Natural killer cell treated with Interleukin-12 subunit alpha and Interleukin-12 subunit beta and Interleukin-15 and Interleukin-18, amount 100 ng/mL, for 72 hours (primary cell): ENCODE measurements around the gene TMUB1. TPM values are rescaled to one million over a fixed set of nuclear protein-coding genes. Genes with fewer than 3 reads are reported as not detected.

Source experiments
- ATAC-seq, 2 donors: fragments of 150-1000 bp; cut with Tn5 transposase in 1 of 2; sonication (Bioruptor Pico), chemical (Tn5 transposase) in 1 of 2; 2 replicates each; pipeline ENCODE4 v1.10.0; 2021
- DNase-seq: peaks from one replicate; pipeline ENCODE4 v3.0.0; 2022; ENCODE audit warnings: low spot score
- H3K27ac Mint-ChIP-seq, 2 donors: 1 replicate in 1 of 2; 2 replicates in 1 of 2; pipeline ENCODE4 v1.8.0; 2022; ENCODE audit warnings: mixed read lengths in 2 of 2, mild to moderate bottlenecking in 1 of 2, moderate library complexity in 1 of 2
- H3K27me3 Mint-ChIP-seq, 2 donors: 1 replicate in 1 of 2; 2 replicates in 1 of 2; pipeline ENCODE4 v1.8.0; 2022; ENCODE audit warnings: mixed read lengths in 2 of 2
- H3K36me3 Mint-ChIP-seq: one replicate; pipeline ENCODE4 v1.8.0; 2022; ENCODE audit warnings: mixed read lengths
- H3K4me1 Mint-ChIP-seq, 2 donors: 1 replicate in 1 of 2; 2 replicates in 1 of 2; pipeline ENCODE4 v1.8.0; 2022; ENCODE audit warnings: low read depth in 2 of 2, mixed read lengths in 2 of 2, mild to moderate bottlenecking in 1 of 2
- H3K4me3 Mint-ChIP-seq: one replicate; pipeline ENCODE4 v1.8.0; 2022; ENCODE audit warnings: mixed read lengths
- H3K9me3 Mint-ChIP-seq: 2 replicates; pipeline ENCODE4 v1.8.0; 2022; ENCODE audit warnings: mixed read lengths
- total RNA-seq, 2 donors: library from RNA; stranded (reverse); gene quantifications; one replicate each; pipeline ENCODE4 v1.2.3, GENCODE V29; 2022

TMUB1 gene
- total RNA-seq = 10 to 100 TPM; 65.5 to 73.1 TPM

- peak within 1 kb of the TSS; percentile 99 for H3K4me3 Mint-ChIP-seq
- no peaks in the 10 kb centered on the region for H3K36me3 Mint-ChIP-seq
- peaks cover 26 to 32% of the 10 kb centered on the region in 2 donors for H3K4me1 Mint-ChIP-seq
- no peaks in the 10 kb centered on the region for H3K9me3 Mint-ChIP-seq
- DNase-seq (peak; percentile 91), ATAC-seq (peak; percentile 67 to 81)
- peaks cover 0 to 3% of the 10 kb centered on the region in 2 donors for H3K27me3 Mint-ChIP-seq
- peak within 1 kb of the TSS; percentile 88 to 89 for H3K27ac Mint-ChIP-seq
Measured at GRCh38 chr7:151083071-151083823, at the start of gene TMUB1. Gene TMUB1, minus strand, starts transcription at chr7:151083493. Its CDS starts 930 bp downstream, at chr7:151082563.

- H3K36me3 Mint-ChIP-seq = no peaks in the 10 kb centered on the region
- H3K4me1 Mint-ChIP-seq = no peaks in the 10 kb centered on the region
- no peak overlapping the region for H3K4me3 Mint-ChIP-seq
- H3K27me3 Mint-ChIP-seq = no peaks in the 10 kb centered on the region
- no peak for ATAC-seq
- no peak overlapping the region for H3K27ac Mint-ChIP-seq
- no peaks in the 10 kb centered on the region for H3K9me3 Mint-ChIP-seq
- DNase-seq = no peak
Measured at GRCh38 chr7:151132461-151133205, 49.3 kb upstream of the TMUB1 start.

- no peaks in the 10 kb centered on the region for H3K4me1 Mint-ChIP-seq
- DNase-seq (no peak), ATAC-seq (no peak)
- H3K27ac Mint-ChIP-seq = no peak overlapping the region
- H3K4me3 Mint-ChIP-seq = no peak overlapping the region
- no peaks in the 10 kb centered on the region for H3K9me3 Mint-ChIP-seq
- H3K36me3 Mint-ChIP-seq = no peaks in the 10 kb centered on the region
- no peaks in the 10 kb centered on the region for H3K27me3 Mint-ChIP-seq
Measured at GRCh38 chr7:151131592-151132293, 48.5 kb upstream of the TMUB1 start.

- H3K36me3 Mint-ChIP-seq = no peaks in the 10 kb centered on the region
Measured at GRCh38 chr7:151131224-151131591, 47.9 kb upstream of the TMUB1 start.

GRCh38 chr7:151130741-151131157 is 47.5 kb upstream of the TMUB1 start:
- DNase-seq = no peak
- Mint-ChIP-seq H3K27me3 (no peaks in the 10 kb centered on the region), H3K27ac (no peak overlapping the region), H3K4me1 (no peaks in the 10 kb centered on the region), H3K36me3 (no peaks in the 10 kb centered on the region), H3K9me3 (no peaks in the 10 kb centered on the region), H3K4me3 (no peak overlapping the region)
- ATAC-seq = no peak

More at GRCh38 chr7:151131224-151131591, 47.9 kb upstream of the TMUB1 start:
- H3K27ac Mint-ChIP-seq = no peak overlapping the region
- H3K4me3 Mint-ChIP-seq = no peak overlapping the region
- H3K27me3 Mint-ChIP-seq = no peaks in the 10 kb centered on the region
- no peaks in the 10 kb centered on the region for H3K9me3 Mint-ChIP-seq
- DNase-seq (no peak), ATAC-seq (no peak)
- H3K4me1 Mint-ChIP-seq = no peaks in the 10 kb centered on the region

GRCh38 chr7:151129960-151130591 is 46.8 kb upstream of the TMUB1 start:
- DNase-seq = no peak
- no peak for ATAC-seq
- Mint-ChIP-seq H3K27ac (no peak overlapping the region), H3K27me3 (no peaks in the 10 kb centered on the region), H3K4me3 (no peak overlapping the region), H3K4me1 (no peaks in the 10 kb centered on the region), H3K36me3 (no peaks in the 10 kb centered on the region), H3K9me3 (no peaks in the 10 kb centered on the region)

GRCh38 chr7:151129117-151129959 is 46.0 kb upstream of the TMUB1 start:
- H3K27ac Mint-ChIP-seq = no peak overlapping the region
- H3K4me1 Mint-ChIP-seq = no peaks in the 10 kb centered on the region
- H3K4me3 Mint-ChIP-seq = no peak overlapping the region
- H3K27me3 Mint-ChIP-seq = no peaks in the 10 kb centered on the region
- H3K36me3 Mint-ChIP-seq = no peaks in the 10 kb centered on the region
- no peaks in the 10 kb centered on the region for H3K9me3 Mint-ChIP-seq
- ATAC-seq (no peak), DNase-seq (no peak)

- no peak for ATAC-seq
- Mint-ChIP-seq H3K27ac (no peak overlapping the region), H3K4me3 (no peak overlapping the region), H3K36me3 (no peaks in the 10 kb centered on the region), H3K9me3 (no peaks in the 10 kb centered on the region), H3K27me3 (no peaks in the 10 kb centered on the region), H3K4me1 (peaks cover 4 to 5% of the 10 kb centered on the region in 2 donors)
- DNase-seq = no peak
Measured at GRCh38 chr7:151128716-151129115, 45.4 kb upstream of the TMUB1 start.

- no peaks in the 10 kb centered on the region for H3K9me3 Mint-ChIP-seq
- DNase-seq = no peak
- no peak overlapping the region for H3K4me3 Mint-ChIP-seq
- H3K27me3 Mint-ChIP-seq = no peaks in the 10 kb centered on the region
- H3K36me3 Mint-ChIP-seq = no peaks in the 10 kb centered on the region
- no peak for ATAC-seq
- H3K4me1 Mint-ChIP-seq = peaks cover 4 to 5% of the 10 kb centered on the region in 2 donors
- no peak overlapping the region for H3K27ac Mint-ChIP-seq
Measured at GRCh38 chr7:151128144-151128543, 44.9 kb upstream of the TMUB1 start.

GRCh38 chr7:151126491-151127137 is 43.3 kb upstream of the TMUB1 start:
- peaks cover 4 to 5% of the 10 kb centered on the region in 2 donors for H3K4me1 Mint-ChIP-seq
- DNase-seq = no peak
- H3K4me3 Mint-ChIP-seq = no peak overlapping the region
- no peaks in the 10 kb centered on the region for H3K9me3 Mint-ChIP-seq
- ATAC-seq = no peak
- no peak overlapping the region for H3K27ac Mint-ChIP-seq
- no peaks in the 10 kb centered on the region for H3K36me3 Mint-ChIP-seq
- H3K27me3 Mint-ChIP-seq = no peaks in the 10 kb centered on the region

- Mint-ChIP-seq H3K4me1 (peaks cover 4 to 5% of the 10 kb centered on the region in 2 donors), H3K27me3 (no peaks in the 10 kb centered on the region), H3K27ac (no peak overlapping the region), H3K4me3 (no peak overlapping the region), H3K9me3 (no peaks in the 10 kb centered on the region), H3K36me3 (no peaks in the 10 kb centered on the region)
- DNase-seq (no peak), ATAC-seq (no peak)
Measured at GRCh38 chr7:151125846-151126481, 42.7 kb upstream of the TMUB1 start.

- Mint-ChIP-seq H3K9me3 (no peaks in the 10 kb centered on the region), H3K36me3 (no peaks in the 10 kb centered on the region), H3K4me3 (no peak overlapping the region), H3K27me3 (no peaks in the 10 kb centered on the region), H3K27ac (no peak overlapping the region), H3K4me1 (peaks cover 4 to 5% of the 10 kb centered on the region in 2 donors)
- ATAC-seq (no peak), DNase-seq (no peak)
Measured at GRCh38 chr7:151125470-151125845, 42.2 kb upstream of the TMUB1 start.
